IMR-90 (cell line): ENCODE data around the gene KLHL3. TPM values are rescaled to one million over a fixed set of nuclear protein-coding genes. Genes with fewer than 3 reads are reported as not detected.

Experiments
- ATAC-seq: fragments of 200-7000 bp; cut with Tn5 transposase; 2 replicates; pipeline ENCODE4 v1.9.1; 2020; ENCODE audit warnings: low read depth, mild to moderate bottlenecking, moderate library complexity
- BruUV-seq: library from RNA; stranded (reverse); fragments of 400-500 nt; replicated peaks from 2 replicates; lab custom pipeline; 2021; lab: Mats Ljungman, UMichigan
- CTCF ChIA-PET: fragments of 300-600 bp; formaldehyde crosslinking; extraction: SDS; loops from one replicate; lab custom pipeline; 2021; ENCODE audit warnings: antibody characterized with exemption; lab: Yijun Ruan, JAX
- POLR2A ChIA-PET: fragments of 300-600 bp; sonication (Branson Sonifier 250); formaldehyde crosslinking; loops from one replicate; lab custom pipeline; 2022; ENCODE audit warnings: antibody characterized with exemption; ENCODE audit not compliant: unreplicated experiment; lab: Charles Lee
- DNase-seq: peaks from one replicate; pipeline ENCODE4 v3.0.0; 2013
- H2AFZ ChIP-seq: replicated peaks from 2 replicates; pipeline ENCODE3; 2013; ENCODE audit warnings: low read length, mild to moderate bottlenecking; ENCODE audit not compliant: poor library complexity
- H2AK5ac ChIP-seq: 2 replicates; pipeline ENCODE4 v1.6.1; 2013; ENCODE audit warnings: low read depth, low read length, inconsistent platforms
- H2AK9ac ChIP-seq: replicated peaks from 2 replicates; pipeline ENCODE3; 2013; ENCODE audit warnings: mild to moderate bottlenecking, low read depth, low read length, moderate library complexity; ENCODE audit not compliant: poor library complexity
- H2BK120ac ChIP-seq: 2 replicates; pipeline ENCODE4 v1.6.1; 2013; ENCODE audit warnings: low read depth, low read length, inconsistent platforms
- H2BK15ac ChIP-seq: 3 replicates; pipeline ENCODE4 v1.6.1; 2013; ENCODE audit warnings: low read depth, low read length, inconsistent platforms
- H2BK20ac ChIP-seq: 2 replicates; pipeline ENCODE4 v1.6.1; 2013; ENCODE audit warnings: low read depth, mild to moderate bottlenecking, inconsistent platforms, low read length, moderate library complexity
- H2BK5ac ChIP-seq: 2 replicates; pipeline ENCODE4 v1.6.1; 2013; ENCODE audit warnings: mild to moderate bottlenecking, low read depth, low read length, inconsistent platforms; ENCODE audit not compliant: poor library complexity, severe bottlenecking
- H3K14ac ChIP-seq: replicated peaks from 2 replicates; pipeline ENCODE4 v1.6.1; 2013; ENCODE audit warnings: low read depth, low read length, inconsistent platforms
- H3K18ac ChIP-seq: 2 replicates; pipeline ENCODE4 v1.6.1; 2013; ENCODE audit warnings: low read depth, low read length, control low read depth
- H3K23ac ChIP-seq: 2 replicates; pipeline ENCODE4 v1.6.1; 2013; ENCODE audit warnings: low read depth, low read length, inconsistent platforms
- H3K27ac ChIP-seq: 2 replicates; pipeline ENCODE4 v1.5.1; 2013; ENCODE audit warnings: mild to moderate bottlenecking, control low read depth, low read length; ENCODE audit not compliant: insufficient read depth
- H3K27me3 ChIP-seq: 2 replicates; pipeline ENCODE4 v1.6.1; 2013; ENCODE audit warnings: low read length; ENCODE audit not compliant: control insufficient read depth, insufficient read depth
- H3K36me3 ChIP-seq: 2 replicates; pipeline ENCODE4 v1.6.1; 2013; ENCODE audit warnings: low read length, mixed read lengths; ENCODE audit not compliant: control insufficient read depth, insufficient read depth
- H3K4ac ChIP-seq: 2 replicates; pipeline ENCODE4 v1.6.1; 2013; ENCODE audit warnings: low read depth, low read length, inconsistent platforms
- H3K4me1 ChIP-seq: 2 replicates; pipeline ENCODE4 v1.6.1; 2013; ENCODE audit warnings: low read length, mixed read lengths; ENCODE audit not compliant: control insufficient read depth, insufficient read depth
- H3K4me2 ChIP-seq: 2 replicates; pipeline ENCODE4 v1.6.1; 2013; ENCODE audit warnings: low read depth, mild to moderate bottlenecking, control low read depth, low read length, moderate library complexity
- H3K4me3 ChIP-seq: 2 replicates; pipeline ENCODE4 v1.5.1; 2013; ENCODE audit warnings: low read depth, mild to moderate bottlenecking, control low read depth, low read length, moderate library complexity; ENCODE audit not compliant: insufficient read depth
- H3K56ac ChIP-seq: 2 replicates; pipeline ENCODE4 v1.6.1; 2013; ENCODE audit warnings: low read length, inconsistent platforms; ENCODE audit not compliant: insufficient read depth; ENCODE audit errors: extremely low read depth
- H3K79me1 ChIP-seq, 2 experiments: 2 replicates each; pipeline ENCODE4 v1.6.1; 2013; ENCODE audit warnings: low read length in 2 of 2, inconsistent platforms in 1 of 2, low read depth in 1 of 2
- H3K9ac ChIP-seq: 2 replicates; pipeline ENCODE4 v1.6.1; 2013; ENCODE audit warnings: low read depth, low read length, control low read depth
- H3K9me1 ChIP-seq: 2 replicates; pipeline ENCODE4 v1.6.1; 2013; ENCODE audit warnings: low read length, inconsistent platforms; ENCODE audit not compliant: insufficient read depth
- H3K9me3 ChIP-seq: 2 replicates; pipeline ENCODE4 v1.6.1; 2013; ENCODE audit warnings: low read length; ENCODE audit not compliant: control insufficient read depth, insufficient read depth
- H4K20me1 ChIP-seq: 2 replicates; pipeline ENCODE4 v1.6.1; 2013; ENCODE audit warnings: low read length, inconsistent platforms; ENCODE audit not compliant: insufficient read depth
- H4K5ac ChIP-seq: 2 replicates; pipeline ENCODE4 v1.6.1; 2013; ENCODE audit warnings: mild to moderate bottlenecking, low read depth, low read length, control low read depth
- H4K8ac ChIP-seq, 2 experiments: 2 replicates each; pipeline ENCODE4 v1.6.1; 2013; ENCODE audit warnings: low read depth in 2 of 2, low read length in 2 of 2, control low read depth in 1 of 2, inconsistent platforms in 1 of 2
- H4K91ac ChIP-seq: 2 replicates; pipeline ENCODE4 v1.6.1; 2013; ENCODE audit warnings: low read depth, low read length, inconsistent platforms; ENCODE audit not compliant: insufficient read depth
- BHLHE40 ChIP-seq: fragments of 150-350 bp; IDR thresholded peaks from 2 replicates; pipeline ENCODE4 v1.6.1; 2016; ENCODE audit warnings: mild to moderate bottlenecking, low read depth, low read length
- CHD1 ChIP-seq: IDR thresholded peaks from 2 replicates; pipeline ENCODE4 v1.6.1; 2012; ENCODE audit warnings: low read depth, low read length, improper control_type of control experiment
- CTCF ChIP-seq: conservative IDR thresholded peaks from 2 replicates; pipeline ENCODE4 v1.5.1; 2012; ENCODE audit warnings: mild to moderate bottlenecking, low read depth, low read length, improper control_type of control experiment
- ELK1 ChIP-seq: fragments of 150-350 bp; IDR thresholded peaks from 2 replicates; pipeline ENCODE4 v1.6.1; 2016; ENCODE audit warnings: low read depth, mild to moderate bottlenecking, low read length, moderate library complexity, borderline replicate concordance
- FOS ChIP-seq: fragments of 150-350 bp; IDR thresholded peaks from 2 replicates; pipeline ENCODE4 v1.6.1; 2016; ENCODE audit warnings: low read depth, low read length
- MAZ ChIP-seq: IDR thresholded peaks from 2 replicates; pipeline ENCODE4 v1.6.1; 2012; ENCODE audit warnings: low read depth, mild to moderate bottlenecking, low read length, improper control_type of control experiment, moderate library complexity, borderline replicate concordance
- NFE2L2 ChIP-seq: fragments of 150-350 bp; IDR thresholded peaks from 2 replicates; pipeline ENCODE4 v1.6.1; 2016; ENCODE audit warnings: low read depth, mild to moderate bottlenecking, low read length
- POLR2A ChIP-seq: IDR thresholded peaks from 2 replicates; pipeline ENCODE4 v1.6.1; 2012; ENCODE audit warnings: mild to moderate bottlenecking, low read depth, low read length
- RAD21 ChIP-seq: IDR thresholded peaks from 2 replicates; pipeline ENCODE4 v1.6.1; 2012; ENCODE audit warnings: low read length, improper control_type of control experiment
- RCOR1 ChIP-seq: IDR thresholded peaks from 2 replicates; pipeline ENCODE4 v1.6.1; 2012; ENCODE audit warnings: mild to moderate bottlenecking, low read length, improper control_type of control experiment; ENCODE audit not compliant: insufficient replicate concordance
- RFX5 ChIP-seq: IDR thresholded peaks from 2 replicates; pipeline ENCODE4 v1.8.0; 2012; ENCODE audit warnings: low read depth, mild to moderate bottlenecking, low read length, moderate library complexity
- SMC3 ChIP-seq: fragments of 150-350 bp; IDR thresholded peaks from 2 replicates; pipeline ENCODE4 v1.6.1; 2016; ENCODE audit warnings: low read depth, mild to moderate bottlenecking, antibody characterized with exemption, low read length, moderate library complexity
- USF2 ChIP-seq: fragments of 150-350 bp; IDR thresholded peaks from 2 replicates; pipeline ENCODE4 v1.6.1; 2017; ENCODE audit warnings: mild to moderate bottlenecking, antibody characterized with exemption, low read length, low read depth
- WGBS, 2 experiments: methylation state at CpG; one replicate each; pipeline versions ENCODE4 v1.1.5 to v1.1.7; 2013; ENCODE audit warnings: missing lambda C conversion rate in 2 of 2; ENCODE audit not compliant: insufficient read length in 1 of 2; ENCODE audit errors: extremely low coverage in 2 of 2; 5-methylcytosine and 5-hydroxymethylcytosine counted together
- dilution Hi-C: fragments of 300-500 bp; cut with HindIII; formaldehyde crosslinking; loops from one replicate; pipeline ENCODE4 v1.14.3; 2018; ENCODE audit warnings: low sequenced_read_pairs; ENCODE audit not compliant: unreplicated experiment
- in situ Hi-C: fragments of 300-500 bp; cut with MboI; formaldehyde crosslinking; loops from 3 replicates; pipeline ENCODE4 v1.14.3; 2019; ENCODE audit warnings: low sequenced_read_pairs, inconsistent platforms, mixed read lengths
- intact Hi-C: fragments of 100-400 bp; cut with micrococcal nuclease; formaldehyde crosslinking; loops from 2 replicates; pipeline ENCODE4 v1.10.0; 2022
- polyA plus RNA-seq, 3 experiments: library from polyadenylated mRNA; depleted of rRNA; stranded (reverse); fragments of >200 nt; gene quantifications; 2 replicates each; pipeline ENCODE4 v1.2.3, GENCODE V29; 2012; ENCODE audit warnings: low replicate concordance in 1 of 3
- total RNA-seq: library from RNA; depleted of rRNA; stranded (reverse); fragments of >200 nt; gene quantifications from 2 replicates; pipeline ENCODE4 v1.2.3, GENCODE V29; 2012

KLHL3 gene
- total and polyA plus RNA-seq, 2 of the 4 experiments (the other 2 are of a cell fraction) = 2.3 to 4.1 TPM

GRCh38 chr5:137635521-137635921 lies 100.4 kb downstream of the KLHL3 start:
- Histone ChIP-seq H3K23ac (no peak overlapping the region), H4K8ac (no peak overlapping the region), H3K4me1 (no peaks in the 10 kb centered on the region; the same call in 1 of the 2 replicates), H2BK5ac (no peak overlapping the region), H3K18ac (no peak overlapping the region), H3K4me2 (no peak overlapping the region), H3K9ac (no peak overlapping the region), H3K56ac (no peak overlapping the region), H3K9me3 (no peaks in the 10 kb centered on the region), H3K4ac (no peak overlapping the region), H4K5ac (no peak overlapping the region), H4K91ac (no peak overlapping the region), H2BK20ac (no peak overlapping the region), H2AFZ (no peak overlapping the region), H3K36me3 (no peaks in the 10 kb centered on the region), H2AK5ac (no peak overlapping the region), H2BK120ac (no peak overlapping the region), H3K9me1 (peaks cover 2% of the 10 kb centered on the region; the same call in 1 of the 2 replicates), H2AK9ac (no peak overlapping the region), H3K14ac (no peak overlapping the region), H2BK15ac (no peak overlapping the region), H3K27ac (no peak overlapping the region), H3K79me1 (no peaks in the 10 kb centered on the region), H3K4me3 (no peak overlapping the region), H3K27me3 (no peaks in the 10 kb centered on the region), H4K20me1 (no peaks in the 10 kb centered on the region)
- DNase-seq = peak; percentile 4
- dilution Hi-C loops (no loop called here), in situ Hi-C loops (loop anchor here (25.0 kb wide), 2 partner anchors 427 to 502 kb away; partner anchors contain the start of gene NME5), intact Hi-C loops (no loop called here)
- BruUV-seq = no TSS peak
- peak; percentile 24 for ATAC-seq
- ChIA-PET CTCF (no interaction called here), POLR2A (no interaction called here)
- no CpG with 5 or more reads among the region's 1 CpG for WGBS, 2 experiments
- TF ChIP-seq MAZ (no peak), POLR2A (no peak), CTCF (no peak), RFX5 (no peak), NFE2L2 (no peak), FOS (no peak), ELK1 (no peak), SMC3 (no peak), RCOR1 (no peak), CHD1 (no peak), BHLHE40 (no peak), USF2 (no peak), RAD21 (no peak)
